Esophagus squamous epithelium (tissue), 5 donors: ENCODE measurements around the gene DCAF5. TPM values are rescaled to one million over a fixed set of nuclear protein-coding genes. Genes with fewer than 3 reads are reported as not detected.
"Not testable (repeated sequence)": the region's sequence is repeated elsewhere in the genome, so short reads cannot be mapped to it uniquely, and the experiment has no call there.

Source experiments
- DNase-seq: peaks from one replicate; lab custom pipeline; 2025; lab: John Stamatoyannopoulos, UW
- H3K27ac ChIP-seq, 4 donors: fragments of 200-600 bp; sonication (generic); one replicate each; pipeline ENCODE4 v1.5.1; 2016 to 2019; ENCODE audit warnings: mild to moderate bottlenecking in 1 of 4
- H3K27me3 ChIP-seq, 4 donors: fragments of 200-600 bp; sonication (generic); 1 replicate in 3 of 4; 2 replicates in 1 of 4; pipeline versions ENCODE4 v1.5.1 to v1.6.0; 2017 to 2021; ENCODE audit warnings: antibody characterized with exemption in 1 of 4
- H3K36me3 ChIP-seq, 3 donors: fragments of 200-600 bp; sonication (generic); one replicate each; pipeline ENCODE4 v1.5.1; 2016 to 2019
- H3K4me1 ChIP-seq, 3 donors: fragments of 200-600 bp; sonication (generic); one replicate each; pipeline ENCODE4 v1.5.1; 2017 to 2019
- H3K4me3 ChIP-seq, 4 donors: fragments of 200-600 bp; sonication (generic); 1 replicate in 3 of 4; 2 replicates in 1 of 4; pipeline ENCODE4 v1.5.1; 2016 to 2019; ENCODE audit warnings: mild to moderate bottlenecking in 2 of 4, moderate library complexity in 1 of 4
- H3K9me3 ChIP-seq, 3 donors: fragments of 200-600 bp; sonication (generic); one replicate each; pipeline ENCODE4 v1.5.1; 2016 to 2019
- POLR2A ChIP-seq, 4 donors: fragments of 450-650 bp; IDR thresholded peaks; one replicate each; pipeline ENCODE4 v1.6.1; 2017; ENCODE audit warnings: antibody characterized with exemption in 4 of 4, mild to moderate bottlenecking in 4 of 4, moderate library complexity in 3 of 4
- whole genome bisulfite sequencing, 2 donors: methylation state at CpG; one replicate each; pipeline ENCODE4 v1.1.5; 2018; 5-methylcytosine and 5-hydroxymethylcytosine counted together
- intact Hi-C: fragments of 100-400 bp; cut with DNase I; formaldehyde crosslinking; loops from one replicate; pipeline ENCODE4 v1.15.0; 2022
- total RNA-seq, 4 donors: library from RNA; depleted of rRNA; stranded (reverse); fragments of >200 nt; gene quantifications; one replicate each; pipeline ENCODE4 v1.1.0, GENCODE V29; 2016
- TF ChIP-seq, protein P1 (sequence below), 6 experiments: fragments of 450-650 bp in 4 of 6; fragments of 200-600 bp in 2 of 6; sonication (generic) in 2 of 6; IDR thresholded peaks; one replicate each; pipeline ENCODE4 v1.5.1; 2016 to 2019; ENCODE audit warnings: antibody characterized with exemption in 6 of 6, mild to moderate bottlenecking in 4 of 6, moderate library complexity in 4 of 6
- donor health status: DM: yes; HTN: yes; CAD: no.

The DCAF5 gene
- total RNA-seq, 4 donors from 2014 or later = 12.4 to 34.7 (median 20.9) TPM

DNA sequence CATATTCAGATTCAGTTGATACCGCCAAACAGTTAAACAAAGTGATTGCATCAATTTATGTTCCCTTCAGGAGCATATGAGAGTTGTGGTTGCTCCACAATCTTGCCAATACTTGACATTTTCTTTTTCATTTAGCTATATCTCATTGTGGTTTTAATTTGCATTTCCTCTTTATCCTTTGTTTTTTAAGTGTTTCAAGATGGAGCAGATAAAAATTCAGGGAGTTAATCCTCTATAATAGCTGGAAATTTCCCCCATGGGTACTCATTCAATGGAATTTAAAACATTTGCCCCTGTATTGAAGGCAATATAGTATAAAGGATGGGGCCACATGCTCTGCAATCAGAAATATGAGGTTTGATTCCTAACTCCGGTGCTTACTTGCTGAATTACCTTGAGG, 37.3 kb upstream of the DCAF5 start:
- DNase-seq = no peak
- Histone ChIP-seq H3K4me3 (no peak overlapping the region), H3K27me3 (no peaks in the 10 kb centered on the region), H3K27ac (no peak overlapping the region), H3K4me1 (peaks cover 0 to 17% (median 0%) of the 10 kb centered on the region in 3 donors), H3K36me3 (no peaks in the 10 kb centered on the region), H3K9me3 (no peaks in the 10 kb centered on the region)
- no peak for TF ChIP-seq POLR2A (IDR thresholded peaks at IDR 0.05)
- TF ChIP-seq, protein P1, sequence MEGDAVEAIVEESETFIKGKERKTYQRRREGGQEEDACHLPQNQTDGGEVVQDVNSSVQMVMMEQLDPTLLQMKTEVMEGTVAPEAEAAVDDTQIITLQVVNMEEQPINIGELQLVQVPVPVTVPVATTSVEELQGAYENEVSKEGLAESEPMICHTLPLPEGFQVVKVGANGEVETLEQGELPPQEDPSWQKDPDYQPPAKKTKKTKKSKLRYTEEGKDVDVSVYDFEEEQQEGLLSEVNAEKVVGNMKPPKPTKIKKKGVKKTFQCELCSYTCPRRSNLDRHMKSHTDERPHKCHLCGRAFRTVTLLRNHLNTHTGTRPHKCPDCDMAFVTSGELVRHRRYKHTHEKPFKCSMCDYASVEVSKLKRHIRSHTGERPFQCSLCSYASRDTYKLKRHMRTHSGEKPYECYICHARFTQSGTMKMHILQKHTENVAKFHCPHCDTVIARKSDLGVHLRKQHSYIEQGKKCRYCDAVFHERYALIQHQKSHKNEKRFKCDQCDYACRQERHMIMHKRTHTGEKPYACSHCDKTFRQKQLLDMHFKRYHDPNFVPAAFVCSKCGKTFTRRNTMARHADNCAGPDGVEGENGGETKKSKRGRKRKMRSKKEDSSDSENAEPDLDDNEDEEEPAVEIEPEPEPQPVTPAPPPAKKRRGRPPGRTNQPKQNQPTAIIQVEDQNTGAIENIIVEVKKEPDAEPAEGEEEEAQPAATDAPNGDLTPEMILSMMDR (IDR thresholded peaks at IDR 0.05) = no peak
- intact Hi-C loops = no loop called here
- 74 to 85% methylated on average over 2 of the region's 2 CpGs for WGBS, 2 donors

DNA sequence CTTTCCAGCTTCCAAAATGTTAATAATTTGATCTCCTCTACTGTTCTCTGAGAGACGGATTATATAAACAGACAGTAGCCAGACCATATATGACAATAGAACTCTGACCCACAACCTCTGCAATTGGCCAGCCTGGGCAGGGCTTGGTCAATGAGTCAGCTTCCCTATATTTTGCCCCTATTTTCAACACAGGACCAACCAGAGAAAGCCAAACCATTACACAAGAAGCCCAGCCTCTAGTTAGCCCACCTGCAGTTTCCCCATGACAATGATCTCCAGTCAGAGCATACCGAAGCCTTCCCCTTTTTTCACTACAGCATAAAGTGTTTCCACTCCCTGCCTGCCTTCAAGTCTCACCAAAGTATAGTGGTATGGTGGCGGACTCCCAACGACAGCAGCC, 30.8 kb upstream of the DCAF5 start:
- no peak overlapping the region for H3K27ac ChIP-seq
- no peaks in the 10 kb centered on the region for H3K36me3 ChIP-seq
- TF ChIP-seq POLR2A (IDR thresholded peaks at IDR 0.05) = no peak
- TF ChIP-seq, protein P1 (IDR thresholded peaks at IDR 0.05) = no peak
- no peak overlapping the region for H3K4me3 ChIP-seq
- H3K27me3 ChIP-seq = no peaks in the 10 kb centered on the region
- no peak for DNase-seq
- H3K4me1 ChIP-seq = no peaks in the 10 kb centered on the region
- WGBS, 2 donors = 74 to 77% methylated on average over 4 of the region's 4 CpGs
- H3K9me3 ChIP-seq = no peaks in the 10 kb centered on the region
- intact Hi-C loops = no loop called here

DNA sequence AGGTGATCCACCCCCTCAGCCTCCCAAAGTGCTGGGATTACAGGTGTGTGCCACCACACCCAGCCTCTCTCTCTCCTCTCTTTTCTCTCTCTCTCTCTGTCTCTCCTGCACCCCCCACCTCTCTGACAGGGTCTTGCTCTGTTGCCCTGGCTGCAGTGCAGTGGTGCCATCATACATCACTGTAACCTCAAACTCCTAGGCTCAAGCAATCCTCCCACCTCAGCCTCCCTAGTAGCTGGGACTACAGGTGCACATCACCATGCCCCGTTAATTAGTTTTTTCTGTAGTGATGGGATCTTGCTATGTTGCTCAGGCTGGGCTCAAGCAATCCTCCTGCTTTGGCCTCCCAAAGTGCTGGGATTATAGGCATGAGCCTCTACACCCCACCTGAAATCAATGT, 29.7 kb upstream of the DCAF5 start:
- H3K9me3 ChIP-seq, H3K4me3 ChIP-seq, H3K27ac ChIP-seq, H3K36me3 ChIP-seq, intact Hi-C loops, H3K4me1 ChIP-seq, H3K27me3 ChIP-seq, DNase-seq: not testable (repeated sequence)
- 88 to 100% methylated on average over 1 of the region's 1 CpG for WGBS, 2 donors

GRCh38 chr14:69181491-69181890, 28.6 kb upstream of the DCAF5 start:
- no peak for DNase-seq
- Histone ChIP-seq H3K36me3 (no peaks in the 10 kb centered on the region), H3K4me3 (no peak overlapping the region), H3K27ac (no peak overlapping the region), H3K9me3 (no peaks in the 10 kb centered on the region), H3K27me3 (no peaks in the 10 kb centered on the region), H3K4me1 (no peaks in the 10 kb centered on the region)
- intact Hi-C loops = no loop called here
- no peak for TF ChIP-seq POLR2A (IDR thresholded peaks at IDR 0.05)
- TF ChIP-seq, protein P1 (IDR thresholded peaks at IDR 0.05) = no peak

- intact Hi-C loops = no loop called here
- H3K4me3 ChIP-seq = no peak overlapping the region
- H3K36me3 ChIP-seq = no peaks in the 10 kb centered on the region
- TF ChIP-seq, protein P1 (IDR thresholded peaks at IDR 0.05) = no peak
- no peak for TF ChIP-seq POLR2A (IDR thresholded peaks at IDR 0.05)
- DNase-seq = no peak
- no peak overlapping the region for H3K27ac ChIP-seq
- H3K27me3 ChIP-seq = no peaks in the 10 kb centered on the region
- H3K4me1 ChIP-seq = no peaks in the 10 kb centered on the region
- no peaks in the 10 kb centered on the region for H3K9me3 ChIP-seq
Observed at GRCh38 chr14:69175130-69175529, 22.2 kb upstream of the DCAF5 start.

DNA sequence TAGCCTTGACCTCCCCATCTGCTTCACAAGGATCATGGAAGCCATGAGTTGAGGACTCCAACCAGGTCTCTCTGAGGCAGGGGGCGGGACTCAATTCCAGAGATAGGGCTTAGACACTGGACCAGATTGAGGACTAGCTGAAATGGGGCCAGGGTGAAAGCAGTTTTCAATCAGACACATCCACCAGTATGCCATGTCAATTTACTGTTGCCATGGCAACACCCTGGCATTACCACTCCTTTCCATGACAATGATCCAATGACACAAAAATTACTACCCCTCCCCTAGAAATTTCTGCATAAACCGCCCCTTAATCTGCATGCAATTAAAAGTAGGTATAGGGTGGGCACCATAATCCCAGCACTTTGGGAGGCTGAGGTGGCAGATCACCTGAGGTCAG, 18.6 kb upstream of the DCAF5 start:
- Histone ChIP-seq H3K9me3 (no peaks in the 10 kb centered on the region), H3K4me3 (no peak overlapping the region), H3K36me3 (no peaks in the 10 kb centered on the region), H3K4me1 (no peaks in the 10 kb centered on the region), H3K27ac (no peak overlapping the region), H3K27me3 (no peaks in the 10 kb centered on the region)
- TF ChIP-seq POLR2A (IDR thresholded peaks at IDR 0.05) = no peak
- TF ChIP-seq, protein P1 (IDR thresholded peaks at IDR 0.05) = no peak
- intact Hi-C loops = no loop called here
- no peak for DNase-seq
- 83% methylated on average over 2 of the region's 2 CpGs; no CpG with 5 or more reads in 1 of the 2 donors for WGBS, 2 donors
